Memory B cell (primary cell): ENCODE data around the gene SPAG6.

ENCODE experiments used
- ATAC-seq: fragments of 150-1000 bp; cut with Tn5 transposase; 2 replicates; pipeline ENCODE4 v1.10.0; 2021; ENCODE audit warnings: low read depth, mild to moderate bottlenecking, moderate library complexity
- DNase-seq, 2 donors: peaks; one replicate each; pipeline ENCODE4 v3.0.0; 2022; ENCODE audit warnings: low spot score in 2 of 2
- H3K27ac Mint-ChIP-seq: one replicate; pipeline ENCODE4 v1.8.0; 2022; ENCODE audit warnings: mild to moderate bottlenecking, moderate library complexity, mixed read lengths
- H3K27me3 Mint-ChIP-seq: one replicate; pipeline ENCODE4 v1.8.0; 2022; ENCODE audit warnings: mixed read lengths
- H3K36me3 Mint-ChIP-seq: one replicate; pipeline ENCODE4 v1.8.0; 2022; ENCODE audit warnings: mild to moderate bottlenecking, mixed read lengths
- H3K4me1 Mint-ChIP-seq: one replicate; pipeline ENCODE4 v1.8.0; 2022; ENCODE audit warnings: mixed read lengths
- H3K4me3 Mint-ChIP-seq: one replicate; pipeline ENCODE4 v1.8.0; 2022; ENCODE audit warnings: mild to moderate bottlenecking, moderate library complexity, mixed read lengths
- H3K9me3 Mint-ChIP-seq: one replicate; pipeline ENCODE4 v1.8.0; 2022; ENCODE audit warnings: mixed read lengths

The SPAG6 gene

GRCh38 chr10:22453320-22453719 is 108.0 kb downstream of the SPAG6 start:
- H3K27me3 Mint-ChIP-seq, result no peaks in the 10 kb centered on the region
- H3K27ac Mint-ChIP-seq, result no peak overlapping the region
- H3K9me3 Mint-ChIP-seq, result no peaks in the 10 kb centered on the region
- ATAC-seq (no peak), DNase-seq (no peak)
- H3K4me1 Mint-ChIP-seq, result peaks cover 14% of the 10 kb centered on the region
- no peak overlapping the region for H3K4me3 Mint-ChIP-seq
- H3K36me3 Mint-ChIP-seq, result no peaks in the 10 kb centered on the region

- no peak for ATAC-seq
- Mint-ChIP-seq H3K27ac (no peak overlapping the region), H3K4me1 (peaks cover 14% of the 10 kb centered on the region), H3K9me3 (no peaks in the 10 kb centered on the region), H3K4me3 (no peak overlapping the region), H3K36me3 (no peaks in the 10 kb centered on the region), H3K27me3 (no peaks in the 10 kb centered on the region)
- DNase-seq, result no peak
Observed at GRCh38 chr10:22453948-22454591, 108.8 kb downstream of the SPAG6 start.

- DNase-seq (no peak), ATAC-seq (peak; percentile 22)
- peak overlapping the region; percentile 17 for H3K4me3 Mint-ChIP-seq
- no peaks in the 10 kb centered on the region for H3K9me3 Mint-ChIP-seq
- H3K27me3 Mint-ChIP-seq, result no peaks in the 10 kb centered on the region
- peak overlapping the region; percentile 45 for H3K27ac Mint-ChIP-seq
- peaks cover 18% of the 10 kb centered on the region for H3K4me1 Mint-ChIP-seq
- H3K36me3 Mint-ChIP-seq, result no peaks in the 10 kb centered on the region
Observed at GRCh38 chr10:22454634-22455033, 109.3 kb downstream of the SPAG6 start.

- Mint-ChIP-seq H3K27me3 (no peaks in the 10 kb centered on the region), H3K4me3 (no peak overlapping the region), H3K27ac (peak overlapping the region; percentile 45), H3K36me3 (no peaks in the 10 kb centered on the region), H3K4me1 (peaks cover 21% of the 10 kb centered on the region), H3K9me3 (no peaks in the 10 kb centered on the region)
- no peak for DNase-seq
- ATAC-seq, result peak; percentile 87
Observed at GRCh38 chr10:22455068-22455857, 110.0 kb downstream of the SPAG6 start.

GRCh38 chr10:22456486-22456885 is 111.2 kb downstream of the SPAG6 start:
- no peak overlapping the region for H3K27ac Mint-ChIP-seq
- peaks cover 21% of the 10 kb centered on the region for H3K4me1 Mint-ChIP-seq
- H3K9me3 Mint-ChIP-seq, result no peaks in the 10 kb centered on the region
- ATAC-seq (no peak), DNase-seq (no peak)
- no peak overlapping the region for H3K4me3 Mint-ChIP-seq
- H3K27me3 Mint-ChIP-seq, result no peaks in the 10 kb centered on the region
- H3K36me3 Mint-ChIP-seq, result no peaks in the 10 kb centered on the region

- no peak for DNase-seq
- no peak for ATAC-seq
- H3K27me3 Mint-ChIP-seq, result no peaks in the 10 kb centered on the region
- H3K4me3 Mint-ChIP-seq, result no peak overlapping the region
- H3K36me3 Mint-ChIP-seq, result no peaks in the 10 kb centered on the region
- H3K9me3 Mint-ChIP-seq, result no peaks in the 10 kb centered on the region
- no peak overlapping the region for H3K27ac Mint-ChIP-seq
- peaks cover 24% of the 10 kb centered on the region for H3K4me1 Mint-ChIP-seq
Observed at GRCh38 chr10:22458272-22459038, 113.2 kb downstream of the SPAG6 start.

- no peak overlapping the region for H3K27ac Mint-ChIP-seq
- no peak for DNase-seq
- ATAC-seq, result peak; percentile 42
- no peak overlapping the region for H3K4me3 Mint-ChIP-seq
- H3K36me3 Mint-ChIP-seq, result no peaks in the 10 kb centered on the region
- no peaks in the 10 kb centered on the region for H3K27me3 Mint-ChIP-seq
- H3K4me1 Mint-ChIP-seq, result peaks cover 20% of the 10 kb centered on the region
- H3K9me3 Mint-ChIP-seq, result no peaks in the 10 kb centered on the region
Observed at GRCh38 chr10:22459496-22459895, 114.2 kb downstream of the SPAG6 start.

- Mint-ChIP-seq H3K27ac (no peak overlapping the region), H3K36me3 (no peaks in the 10 kb centered on the region), H3K4me1 (peaks cover 14% of the 10 kb centered on the region), H3K27me3 (no peaks in the 10 kb centered on the region), H3K9me3 (no peaks in the 10 kb centered on the region), H3K4me3 (no peak overlapping the region)
- no peak for DNase-seq
- no peak for ATAC-seq
Observed at GRCh38 chr10:22460101-22460500, 114.8 kb downstream of the SPAG6 start.

- Mint-ChIP-seq H3K4me3 (no peak overlapping the region), H3K9me3 (no peaks in the 10 kb centered on the region), H3K27ac (no peak overlapping the region), H3K36me3 (no peaks in the 10 kb centered on the region), H3K27me3 (no peaks in the 10 kb centered on the region), H3K4me1 (peaks cover 12% of the 10 kb centered on the region)
- ATAC-seq (no peak), DNase-seq (no peak)
Observed at GRCh38 chr10:22460531-22461403, 115.5 kb downstream of the SPAG6 start.

GRCh38 chr10:22461891-22462290 is 116.6 kb downstream of the SPAG6 start:
- Mint-ChIP-seq H3K36me3 (no peaks in the 10 kb centered on the region), H3K27me3 (no peaks in the 10 kb centered on the region), H3K4me1 (peaks cover 12% of the 10 kb centered on the region), H3K4me3 (no peak overlapping the region), H3K27ac (no peak overlapping the region), H3K9me3 (no peaks in the 10 kb centered on the region)
- DNase-seq (no peak), ATAC-seq (no peak)

- ATAC-seq, result no peak
- no peak for DNase-seq
- H3K4me3 Mint-ChIP-seq, result no peak overlapping the region
- no peaks in the 10 kb centered on the region for H3K27me3 Mint-ChIP-seq
- no peaks in the 10 kb centered on the region for H3K9me3 Mint-ChIP-seq
- H3K27ac Mint-ChIP-seq, result no peak overlapping the region
- no peaks in the 10 kb centered on the region for H3K36me3 Mint-ChIP-seq
- H3K4me1 Mint-ChIP-seq, result peaks cover 12% of the 10 kb centered on the region
Observed at GRCh38 chr10:22463255-22463654, 118.0 kb downstream of the SPAG6 start.

- ATAC-seq (peak; percentile 72), DNase-seq (no peak)
- H3K36me3 Mint-ChIP-seq, result no peaks in the 10 kb centered on the region
- no peaks in the 10 kb centered on the region for H3K27me3 Mint-ChIP-seq
- peaks cover 5% of the 10 kb centered on the region for H3K4me1 Mint-ChIP-seq
- H3K4me3 Mint-ChIP-seq, result no peak overlapping the region
- H3K9me3 Mint-ChIP-seq, result no peaks in the 10 kb centered on the region
- H3K27ac Mint-ChIP-seq, result no peak overlapping the region
Observed at GRCh38 chr10:22464966-22465629, 119.8 kb downstream of the SPAG6 start.

GRCh38 chr10:22466763-22467334 is 121.6 kb downstream of the SPAG6 start:
- ATAC-seq, result no peak
- Mint-ChIP-seq H3K4me1 (peaks cover 5% of the 10 kb centered on the region), H3K27ac (no peak overlapping the region), H3K27me3 (peaks cover 1% of the 10 kb centered on the region), H3K36me3 (no peaks in the 10 kb centered on the region), H3K4me3 (no peak overlapping the region), H3K9me3 (no peaks in the 10 kb centered on the region)
- DNase-seq, result no peak
